Fibroblast of skin of left quadriceps (primary cell): ENCODE results near the gene EHD1.

ENCODE experiments used
- DNase-seq, 2 experiments: peaks; one replicate each; pipeline ENCODE4 v3.0.0-alpha.2; 2013; ENCODE audit warnings: low read depth in 2 of 2

EHD1 gene

DNA sequence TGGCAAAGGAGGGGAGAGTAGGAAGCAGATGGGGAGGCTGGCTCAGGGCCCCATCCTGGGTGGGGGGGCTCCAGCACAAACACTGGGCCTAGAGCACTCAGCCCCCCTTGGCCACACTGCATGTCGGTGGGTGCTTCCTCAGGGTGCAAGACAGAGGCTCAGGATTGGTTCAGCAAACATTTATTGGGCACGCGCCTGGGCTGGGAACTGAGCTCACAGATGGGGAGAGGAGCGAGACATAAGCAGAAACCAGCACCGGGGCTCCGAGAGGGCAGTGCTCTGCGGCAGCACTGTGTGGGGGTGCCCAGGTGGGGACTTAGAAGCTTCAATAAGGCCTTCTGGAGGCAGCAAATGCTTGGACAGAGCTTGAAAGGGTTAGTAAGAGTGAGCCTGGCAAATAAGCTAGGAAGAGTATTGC is 12.1 kb upstream of the EHD1 start:
- no peak for DNase-seq

DNA sequence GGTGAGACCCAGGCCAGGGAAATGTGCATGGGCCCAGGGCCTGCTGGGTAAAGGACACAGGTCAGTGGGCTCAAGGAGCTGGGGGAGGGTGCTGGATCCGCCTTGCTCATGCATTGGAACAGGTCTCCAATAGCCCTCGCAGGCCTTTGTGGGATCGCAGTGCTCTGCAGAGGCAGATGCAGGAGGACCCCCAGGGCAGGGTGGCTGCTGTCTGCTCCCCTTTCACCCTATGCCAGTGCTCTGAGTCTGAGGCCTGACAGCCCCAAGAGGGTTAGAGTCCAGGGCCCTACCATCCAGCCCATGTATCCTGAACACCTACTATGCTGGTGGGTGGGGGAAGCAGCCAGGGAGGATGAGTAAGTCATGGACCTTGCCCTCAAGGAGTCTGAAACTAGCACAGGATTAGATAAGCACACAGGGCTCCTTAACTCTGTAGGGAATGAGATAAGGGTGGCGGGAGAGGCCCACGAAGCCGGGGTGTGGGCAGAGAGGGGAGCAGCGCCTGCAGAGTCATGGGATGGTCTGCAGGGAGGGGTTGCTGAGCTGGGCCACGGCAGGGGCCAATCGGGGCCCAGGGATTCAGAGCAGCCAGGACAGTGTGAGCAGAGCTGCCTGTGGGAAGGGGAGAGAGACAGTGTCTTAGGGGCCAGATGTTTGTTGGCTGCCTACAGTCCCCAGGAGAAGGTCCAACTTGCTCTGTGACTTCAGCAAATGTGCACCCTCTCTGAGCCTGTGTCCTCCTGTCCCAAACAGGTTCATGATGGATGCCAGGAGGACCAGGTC is 10.5 kb upstream of the EHD1 start:
- DNase-seq, result no peak

DNA sequence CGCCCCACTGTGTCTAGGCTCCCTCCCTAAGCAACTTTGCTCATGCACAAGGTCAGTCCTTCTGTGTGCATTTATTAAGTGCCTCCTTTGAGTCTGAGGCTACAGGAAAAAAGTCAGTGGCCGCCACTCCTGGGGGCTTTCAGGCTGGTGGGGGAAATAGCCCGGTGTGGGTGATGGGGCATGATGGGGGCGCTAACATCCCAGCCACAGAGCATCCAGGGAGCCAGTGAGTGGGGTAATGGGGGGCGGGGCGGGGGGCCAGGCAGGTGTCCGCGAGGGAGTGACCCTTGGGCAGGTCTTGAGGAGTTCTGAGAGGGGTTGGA is 9.9 kb upstream of the EHD1 start:
- DNase-seq, result no peak

- DNase-seq, result peak in 1 of 2 experiments; percentile 25
Observed at GRCh38 chr11:64887757-64888405, 9.5 kb upstream of the EHD1 start.

DNA sequence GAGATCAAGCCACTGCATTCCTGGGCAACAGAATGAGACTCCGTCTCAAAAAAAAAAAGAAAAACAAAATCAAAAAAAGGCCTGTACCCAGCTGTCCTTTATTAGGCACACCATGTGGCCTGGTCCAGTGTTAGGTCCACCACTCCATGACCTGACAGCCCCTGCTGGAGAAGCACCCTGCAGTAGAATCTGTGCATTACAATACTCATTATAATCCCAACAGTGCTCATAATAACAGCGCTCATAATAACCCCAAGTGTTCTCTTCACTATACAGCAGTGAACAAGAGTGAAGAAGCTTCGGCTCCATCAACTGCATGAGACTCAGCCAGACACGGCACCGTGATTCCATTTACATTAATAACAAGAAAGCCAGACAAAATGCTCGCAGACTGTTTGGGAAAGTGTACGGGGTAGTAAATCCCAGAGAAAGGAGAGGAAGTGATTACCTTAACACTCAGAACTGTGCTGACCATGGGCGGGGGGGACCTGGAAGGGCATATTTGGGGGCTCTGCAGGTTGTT is 8.9 kb upstream of the EHD1 start:
- no peak for DNase-seq

- peak in 1 of 2 experiments; percentile 27 for DNase-seq
Observed at GRCh38 chr11:64885367-64886286, 7.2 kb upstream of the EHD1 start.

- DNase-seq, result no peak
Observed at GRCh38 chr11:64884019-64884418, 5.6 kb upstream of the EHD1 start.

- DNase-seq, result no peak
Observed at GRCh38 chr11:64883575-64883974, 5.2 kb upstream of the EHD1 start.

DNA sequence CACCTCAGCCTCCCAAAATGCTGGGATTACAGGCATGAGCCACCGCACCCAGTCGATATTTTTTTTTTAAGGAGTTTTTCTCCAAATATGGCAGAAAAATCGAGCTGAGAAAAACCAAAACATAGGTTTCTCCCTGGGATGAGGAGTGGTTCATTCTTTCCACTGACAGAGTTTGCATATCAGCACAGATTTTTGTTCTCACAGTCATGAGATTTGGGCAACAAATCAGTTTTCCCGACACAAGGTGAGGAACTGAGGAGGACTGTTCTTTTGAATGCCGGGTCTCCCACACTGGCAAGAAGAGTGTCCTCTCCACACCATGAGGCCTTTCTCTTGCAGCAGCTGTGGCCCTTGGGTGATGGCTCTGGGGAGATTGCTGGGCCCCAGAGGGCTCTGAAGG is 3.8 kb upstream of the EHD1 start:
- no peak for DNase-seq

GRCh38 chr11:64881476-64881875 is 3.1 kb upstream of the EHD1 start:
- no peak for DNase-seq

DNA sequence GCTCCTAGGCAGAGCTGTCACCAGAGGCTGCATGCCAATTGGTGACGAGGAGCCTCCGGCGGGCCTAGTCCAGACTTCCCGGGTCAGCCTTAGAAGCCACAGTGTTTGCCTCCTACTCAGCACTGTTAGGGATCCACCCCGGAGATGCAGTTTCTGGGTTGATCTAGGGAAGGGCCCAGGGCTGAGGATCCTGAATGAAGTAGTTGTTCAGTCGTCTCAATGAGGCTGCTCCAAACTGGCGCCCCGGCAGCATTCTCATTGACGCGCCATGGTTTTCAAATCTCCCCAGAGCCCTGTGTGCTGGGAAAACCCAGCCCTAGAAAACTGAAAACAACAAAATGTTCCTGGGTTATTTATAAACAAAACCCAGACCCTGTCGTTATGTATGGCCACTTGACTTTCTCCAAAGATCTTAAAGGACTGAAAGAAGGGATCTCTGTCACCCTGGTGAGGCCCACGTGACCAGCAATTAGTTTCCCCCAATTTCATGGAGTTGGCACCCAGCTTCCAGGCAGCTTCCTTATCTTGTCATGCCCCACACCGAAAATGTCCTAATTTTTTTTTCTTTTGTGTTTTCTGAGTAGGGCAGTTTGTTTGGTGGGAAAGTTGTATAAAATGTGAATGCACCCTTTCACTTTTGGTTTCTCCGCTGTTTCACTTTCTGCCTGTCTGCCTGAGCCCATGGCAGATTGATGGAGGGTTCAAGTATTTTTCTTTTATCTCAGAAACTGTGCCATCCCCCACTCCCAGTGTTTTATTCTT is 2.0 kb upstream of the EHD1 start:
- DNase-seq, result no peak

DNA sequence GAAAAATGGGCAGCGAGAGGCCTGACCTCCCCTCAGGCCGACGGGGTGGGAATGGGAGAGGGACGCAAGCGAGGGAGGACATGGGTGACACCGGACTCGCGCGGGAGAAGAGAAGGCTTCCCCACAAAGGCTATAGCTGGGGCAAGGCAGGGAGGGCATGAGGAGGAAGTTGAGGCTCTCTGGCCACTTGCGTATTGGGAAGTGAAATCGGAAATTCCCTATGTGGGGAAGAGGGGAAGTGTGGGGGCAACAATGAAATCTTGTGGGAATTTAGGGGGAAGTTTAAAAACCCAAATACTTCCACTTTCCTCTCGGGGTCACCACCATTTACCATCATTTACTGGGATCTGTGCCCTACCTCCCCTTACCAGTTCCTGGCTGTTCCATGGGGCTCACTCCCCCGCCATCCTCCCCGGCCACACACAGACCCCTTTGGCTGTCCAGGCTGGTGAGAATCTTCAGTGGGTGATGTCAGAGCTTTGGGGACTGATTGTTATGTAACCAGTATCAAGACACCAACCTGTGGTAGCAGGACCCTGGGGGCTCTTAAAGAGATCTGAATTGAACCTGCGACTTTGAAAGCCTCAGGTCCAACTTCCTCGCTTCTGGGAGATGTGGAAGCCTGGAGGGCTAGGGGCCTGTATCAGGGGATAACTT is 951 bp upstream of the EHD1 start:
- no peak for DNase-seq

- peak in 1 of 2 experiments; percentile 13 for DNase-seq
Observed at GRCh38 chr11:64878223-64878493, 263 bp downstream of the EHD1 start.

DNA sequence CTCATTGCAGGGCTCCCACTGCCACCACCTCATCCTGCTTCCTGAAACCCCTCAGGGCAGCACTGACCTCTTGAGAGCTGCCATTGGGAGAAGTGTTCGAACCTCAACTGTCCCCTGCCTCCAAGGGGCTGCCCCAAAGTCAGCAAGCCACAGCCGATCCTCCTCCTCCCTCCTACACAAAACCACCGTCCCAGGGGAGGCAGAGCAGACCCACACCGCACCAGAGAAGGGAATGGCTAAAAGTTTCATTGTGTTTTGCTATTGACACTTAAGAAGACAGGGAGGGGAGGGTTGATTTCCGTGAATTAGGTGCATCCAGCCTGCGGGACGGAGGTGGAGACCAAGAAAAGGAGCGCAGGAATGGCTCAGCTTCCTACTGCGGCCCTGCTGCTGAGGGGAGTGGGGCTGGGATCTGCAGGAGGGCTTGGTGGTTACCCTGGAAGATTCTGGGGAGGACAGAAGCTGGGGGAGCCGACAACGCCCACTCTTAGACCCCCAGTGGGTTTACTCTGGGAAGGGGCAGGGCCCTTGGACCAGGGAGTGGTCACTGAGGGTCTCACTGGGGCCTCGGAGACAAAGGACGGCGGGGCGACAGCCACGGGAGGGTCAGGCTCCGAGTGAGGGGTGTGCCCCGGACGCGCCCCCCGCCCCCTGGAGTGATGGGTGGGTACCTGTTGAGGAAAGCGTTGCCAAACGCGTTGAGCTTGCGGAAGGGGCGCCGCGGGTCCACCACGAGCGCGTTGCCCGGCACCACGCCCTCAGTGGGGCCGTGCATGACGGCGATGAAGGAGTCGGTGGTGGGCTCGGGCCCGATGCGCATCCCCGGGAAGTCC is 815 bp downstream of the EHD1 start:
- no peak for DNase-seq

GRCh38 chr11:64876835-64877341 is 1.5 kb downstream of the EHD1 start:
- DNase-seq, result peak in 1 of 2 experiments; percentile 14

- DNase-seq, result no peak
Observed at GRCh38 chr11:64876229-64876750, 2.1 kb downstream of the EHD1 start.

GRCh38 chr11:64875369-64876228 is 2.8 kb downstream of the EHD1 start:
- no peak for DNase-seq

- no peak for DNase-seq
Observed at GRCh38 chr11:64874308-64875240, 3.8 kb downstream of the EHD1 start.
